Urothelium cell line (cell line): Measurements from ENCODE around the gene FOXN3.
"Not testable (repeated sequence)": the region's sequence is repeated elsewhere in the genome, so short reads cannot be mapped to it uniquely, and the experiment has no call there.

Experiments used
- DNase-seq: peaks from one replicate; pipeline ENCODE4 v3.0.0; 2011; ENCODE audit warnings: low spot score, mixed read lengths
- FAIRE-seq: peaks from 2 replicates; lab custom pipeline; 2011; peaks lifted over from hg19 to GRCh38; lab: Jason Lieb, UNC

The FOXN3 gene

GRCh38 chr14:89207925-89208328 lies 209.1 kb downstream of the FOXN3 start:
- FAIRE-seq (no peak), DNase-seq (no peak)

GRCh38 chr14:89206389-89207031 lies 210.5 kb downstream of the FOXN3 start:
- no peak for DNase-seq
- no peak for FAIRE-seq

GRCh38 chr14:89205137-89205740 lies 211.8 kb downstream of the FOXN3 start:
- FAIRE-seq (no peak), DNase-seq (no peak)

GRCh38 chr14:89202413-89203190 lies 214.4 kb downstream of the FOXN3 start:
- FAIRE-seq (no peak), DNase-seq (no peak)

GRCh38 chr14:89201645-89202044 lies 215.4 kb downstream of the FOXN3 start:
- FAIRE-seq (no peak), DNase-seq (no peak)

- DNase-seq, FAIRE-seq: not testable (repeated sequence)
Measured at GRCh38 chr14:89199357-89199756, 217.7 kb downstream of the FOXN3 start.

GRCh38 chr14:89198544-89199329 lies 218.3 kb downstream of the FOXN3 start:
- no peak for DNase-seq
- FAIRE-seq: no peak

GRCh38 chr14:89197623-89198022 lies 219.4 kb downstream of the FOXN3 start:
- no peak for DNase-seq

GRCh38 chr14:89196545-89196944 lies 220.5 kb downstream of the FOXN3 start:
- DNase-seq (no peak), FAIRE-seq (no peak)

More at GRCh38 chr14:89197623-89198022, 219.4 kb downstream of the FOXN3 start:
- FAIRE-seq: no peak

- FAIRE-seq: no peak
- DNase-seq: no peak
Measured at GRCh38 chr14:89194376-89194775, 222.7 kb downstream of the FOXN3 start.

- FAIRE-seq (no peak), DNase-seq (no peak)
Measured at GRCh38 chr14:89190765-89191513, 226.1 kb downstream of the FOXN3 start.

- DNase-seq (no peak), FAIRE-seq (no peak)
Measured at GRCh38 chr14:89188492-89188891, 228.5 kb downstream of the FOXN3 start.

GRCh38 chr14:89187501-89187900 lies 229.5 kb downstream of the FOXN3 start:
- DNase-seq (no peak), FAIRE-seq (no peak)

GRCh38 chr14:89186856-89187376 lies 230.1 kb downstream of the FOXN3 start:
- DNase-seq (no peak), FAIRE-seq (no peak)

- peak; percentile 20 for DNase-seq
- no peak for FAIRE-seq
Measured at GRCh38 chr14:89185919-89186855, 230.8 kb downstream of the FOXN3 start.

GRCh38 chr14:89184952-89185351 lies 232.1 kb downstream of the FOXN3 start:
- FAIRE-seq: no peak
- DNase-seq: no peak

- FAIRE-seq (no peak), DNase-seq (no peak)
Measured at GRCh38 chr14:89182326-89182725, 234.7 kb downstream of the FOXN3 start.

GRCh38 chr14:89180546-89180945 lies 236.5 kb downstream of the FOXN3 start:
- no peak for FAIRE-seq
- no peak for DNase-seq

GRCh38 chr14:89179891-89180404 lies 237.1 kb downstream of the FOXN3 start:
- FAIRE-seq (no peak), DNase-seq (no peak)
